ENCODE results near the gene GNS.

Gene GNS

DNA sequence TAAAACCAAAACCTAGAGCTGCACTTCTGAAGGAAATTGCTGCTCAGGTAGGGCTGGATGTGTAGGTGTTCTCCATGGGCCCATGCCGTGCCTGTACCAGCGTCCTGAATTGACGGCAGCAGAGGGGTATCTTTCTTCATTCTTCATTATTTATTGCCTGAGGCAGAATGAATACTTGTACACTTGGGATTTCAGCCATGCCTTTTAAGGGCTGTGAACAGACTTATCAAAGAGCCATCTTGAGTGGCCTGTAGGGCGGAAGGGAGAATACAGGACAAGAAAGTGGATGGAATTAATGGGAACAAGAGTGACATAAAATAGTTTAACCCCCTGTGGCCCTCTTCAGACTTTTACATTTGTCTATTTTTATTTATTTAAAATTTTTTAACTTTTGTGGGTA lies 87.5 kb downstream of the GNS start:
- DNase-seq = no peak

GRCh38 chr12:64670919-64671639 lies 88.1 kb downstream of the GNS start:
- no peak for DNase-seq

DNA sequence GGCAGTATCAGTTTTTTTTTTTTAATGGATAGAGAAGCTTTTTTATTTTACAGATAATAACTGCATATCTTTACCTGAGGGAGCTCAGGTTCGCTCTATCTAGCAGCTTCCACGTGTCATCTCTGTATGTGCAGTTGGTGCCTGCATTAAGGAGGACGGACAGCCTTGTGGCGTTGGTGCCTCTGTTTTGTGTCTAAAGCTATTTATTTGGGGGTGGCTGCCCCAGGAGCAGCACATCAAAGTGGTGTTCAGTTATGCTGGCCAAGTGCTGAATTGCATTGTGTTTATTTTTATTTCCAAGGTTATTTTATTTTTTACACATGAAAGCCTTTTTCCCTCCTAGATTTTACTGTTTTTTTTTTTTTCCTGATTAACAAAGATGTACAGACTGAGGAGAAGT lies 89.2 kb downstream of the GNS start:
- DNase-seq = no peak

DNA sequence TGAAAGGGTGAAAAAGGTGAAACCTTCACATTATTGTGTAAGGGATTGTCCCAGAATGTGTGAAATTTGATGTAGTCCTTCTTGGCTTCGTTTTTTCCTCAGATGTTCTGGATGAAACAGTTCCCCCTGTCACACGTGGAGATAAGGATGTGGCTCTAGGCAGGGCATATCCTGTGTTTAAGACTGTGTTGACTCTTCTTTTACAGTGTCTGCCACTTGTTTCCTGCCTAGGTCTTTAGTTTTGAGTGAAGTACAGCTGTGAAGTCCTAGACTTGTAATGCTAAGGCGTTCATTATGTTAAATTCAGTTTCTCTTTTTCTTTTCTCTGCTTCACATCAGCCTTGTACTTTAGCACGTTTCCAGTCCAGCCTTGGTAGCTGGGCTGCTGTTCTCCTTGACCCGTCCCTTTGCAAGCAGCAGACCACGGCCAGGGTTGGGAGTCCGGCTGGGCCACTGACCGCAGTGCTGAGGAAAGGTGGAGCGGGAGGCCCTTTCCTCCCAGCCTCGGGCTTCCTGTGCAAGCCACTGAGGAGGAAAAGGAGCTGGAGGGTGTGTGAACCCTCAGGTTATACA lies 89.8 kb downstream of the GNS start:
- DNase-seq = no peak

GRCh38 chr12:64667793-64668192 lies 91.4 kb downstream of the GNS start:
- no peak for DNase-seq

- no peak for DNase-seq
These were observed 92.9 kb downstream of the GNS start for GRCh38 chr12:64666054-64666914.

- no peak for DNase-seq
These were observed 93.7 kb downstream of the GNS start for GRCh38 chr12:64665514-64665913.
